Mononuclear cell (primary cell): ENCODE data around the gene TIFAB. TPM values are rescaled to one million over a fixed set of nuclear protein-coding genes. Genes with fewer than 3 reads are reported as not detected.

Source experiments
- H3K27me3 ChIP-seq: 2 replicates; pipeline ENCODE4 v1.6.0; 2011; ENCODE audit warnings: low read length, control low read depth; ENCODE audit not compliant: insufficient read depth
- H3K4me1 ChIP-seq: 2 replicates; pipeline ENCODE4 v1.5.1; 2011; ENCODE audit warnings: mild to moderate bottlenecking, low read length, control low read depth; ENCODE audit not compliant: insufficient read depth
- H3K4me3 ChIP-seq: 2 replicates; pipeline ENCODE4 v1.5.1; 2011; ENCODE audit warnings: mild to moderate bottlenecking, low read length, moderate library complexity
- H3K9me3 ChIP-seq: 2 replicates; pipeline ENCODE4 v1.5.1; 2011; ENCODE audit warnings: low read depth, mild to moderate bottlenecking, control low read depth, low read length
- total RNA-seq: library from RNA; depleted of rRNA; stranded (reverse); fragments of >200 nt; gene quantifications from one replicate; pipeline ENCODE4 v1.2.3, GENCODE V29; 2012

TIFAB gene
- total RNA-seq, 1 donor: under 0.01 TPM

- Histone ChIP-seq H3K4me3 (no peak overlapping the region), H3K4me1 (peaks cover 45% of the 10 kb centered on the region), H3K27me3 (no peaks in the 10 kb centered on the region), H3K9me3 (no peaks in the 10 kb centered on the region)
These were observed 4.3 kb upstream of the TIFAB start for GRCh38 chr5:135456238-135457099.

- H3K27me3 ChIP-seq: no peaks in the 10 kb centered on the region
- peaks cover 50% of the 10 kb centered on the region for H3K4me1 ChIP-seq
- no peak overlapping the region for H3K4me3 ChIP-seq
- no peaks in the 10 kb centered on the region for H3K9me3 ChIP-seq
These were observed 3.7 kb upstream of the TIFAB start for GRCh38 chr5:135455876-135456237.

- H3K27me3 ChIP-seq: no peaks in the 10 kb centered on the region
- H3K4me1 ChIP-seq: peaks cover 57% of the 10 kb centered on the region
- no peaks in the 10 kb centered on the region for H3K9me3 ChIP-seq
- no peak overlapping the region for H3K4me3 ChIP-seq
These were observed 2.8 kb upstream of the TIFAB start for GRCh38 chr5:135454946-135455345.

- Histone ChIP-seq H3K4me3 (no peak overlapping the region), H3K9me3 (no peaks in the 10 kb centered on the region), H3K27me3 (no peaks in the 10 kb centered on the region), H3K4me1 (peaks cover 57% of the 10 kb centered on the region)
These were observed 1.5 kb upstream of the TIFAB start for GRCh38 chr5:135453613-135454012.

- Histone ChIP-seq H3K9me3 (no peaks in the 10 kb centered on the region), H3K27me3 (no peaks in the 10 kb centered on the region), H3K4me3 (no peak overlapping the region), H3K4me1 (peaks cover 48% of the 10 kb centered on the region)
These were observed 400 bp downstream of the TIFAB start for GRCh38 chr5:135451581-135452320.

- Histone ChIP-seq H3K4me3 (no peak overlapping the region), H3K4me1 (peaks cover 40% of the 10 kb centered on the region), H3K27me3 (no peaks in the 10 kb centered on the region), H3K9me3 (no peaks in the 10 kb centered on the region)
These were observed 1.2 kb downstream of the TIFAB start for GRCh38 chr5:135450952-135451351.

- no peaks in the 10 kb centered on the region for H3K9me3 ChIP-seq
- H3K4me3 ChIP-seq: no peak overlapping the region
- no peaks in the 10 kb centered on the region for H3K27me3 ChIP-seq
- H3K4me1 ChIP-seq: peaks cover 37% of the 10 kb centered on the region
These were observed 1.8 kb downstream of the TIFAB start for GRCh38 chr5:135450336-135450735.

- Histone ChIP-seq H3K4me1 (peaks cover 38% of the 10 kb centered on the region), H3K4me3 (no peak overlapping the region), H3K27me3 (no peaks in the 10 kb centered on the region), H3K9me3 (no peaks in the 10 kb centered on the region)
These were observed 2.5 kb downstream of the TIFAB start for GRCh38 chr5:135449644-135450043.

GRCh38 chr5:135448791-135449507 is 3.2 kb downstream of the TIFAB start:
- H3K4me1 ChIP-seq: peaks cover 44% of the 10 kb centered on the region
- H3K9me3 ChIP-seq: no peaks in the 10 kb centered on the region
- H3K27me3 ChIP-seq: no peaks in the 10 kb centered on the region
- H3K4me3 ChIP-seq: no peak overlapping the region

GRCh38 chr5:135448071-135448739 is 3.9 kb downstream of the TIFAB start:
- H3K4me1 ChIP-seq: peaks cover 44% of the 10 kb centered on the region
- H3K4me3 ChIP-seq: no peak overlapping the region
- no peaks in the 10 kb centered on the region for H3K27me3 ChIP-seq
- no peaks in the 10 kb centered on the region for H3K9me3 ChIP-seq

- Histone ChIP-seq H3K9me3 (no peaks in the 10 kb centered on the region), H3K4me3 (no peak within 1 kb of the TSS), H3K4me1 (peaks cover 45% of the 10 kb centered on the region), H3K27me3 (no peaks in the 10 kb centered on the region)
These were observed 4.7 kb downstream of the TIFAB start, which contains the start of gene DCANP1 for GRCh38 chr5:135447298-135447929. Gene DCANP1 (minus strand): TSS chr5:135447348. CDS start chr5:135447108, 240 bp downstream.

GRCh38 chr5:135446615-135447014 is 5.5 kb downstream of the TIFAB start:
- no peak overlapping the region for H3K4me3 ChIP-seq
- no peaks in the 10 kb centered on the region for H3K9me3 ChIP-seq
- peaks cover 45% of the 10 kb centered on the region for H3K4me1 ChIP-seq
- H3K27me3 ChIP-seq: no peaks in the 10 kb centered on the region

- no peaks in the 10 kb centered on the region for H3K27me3 ChIP-seq
- no peak overlapping the region for H3K4me3 ChIP-seq
- H3K9me3 ChIP-seq: no peaks in the 10 kb centered on the region
- H3K4me1 ChIP-seq: peaks cover 47% of the 10 kb centered on the region
These were observed 5.9 kb downstream of the TIFAB start for GRCh38 chr5:135446206-135446605.

- H3K4me3 ChIP-seq: no peak overlapping the region
- H3K27me3 ChIP-seq: no peaks in the 10 kb centered on the region
- H3K9me3 ChIP-seq: no peaks in the 10 kb centered on the region
- peaks cover 41% of the 10 kb centered on the region for H3K4me1 ChIP-seq
These were observed 6.7 kb downstream of the TIFAB start for GRCh38 chr5:135445306-135445985.
